GM23248 (cell line): ENCODE measurements around the gene ESYT3.

Source experiments
- EZH2 ChIP-seq: fragments of 200-600 bp; sonication (generic); IDR thresholded peaks from 2 replicates; pipeline ENCODE4 v1.6.1; 2018; ENCODE audit warnings: antibody characterized with exemption, mild to moderate bottlenecking; ENCODE audit not compliant: insufficient read depth, poor library complexity, severe bottlenecking
- EZH2phosphoT487 ChIP-seq: fragments of 200-600 bp; sonication (generic); IDR thresholded peaks from 2 replicates; pipeline ENCODE4 v1.6.1; 2018; ENCODE audit warnings: antibody characterized with exemption, moderate library complexity, mild to moderate bottlenecking, low read depth; ENCODE audit not compliant: insufficient read depth

DNA sequence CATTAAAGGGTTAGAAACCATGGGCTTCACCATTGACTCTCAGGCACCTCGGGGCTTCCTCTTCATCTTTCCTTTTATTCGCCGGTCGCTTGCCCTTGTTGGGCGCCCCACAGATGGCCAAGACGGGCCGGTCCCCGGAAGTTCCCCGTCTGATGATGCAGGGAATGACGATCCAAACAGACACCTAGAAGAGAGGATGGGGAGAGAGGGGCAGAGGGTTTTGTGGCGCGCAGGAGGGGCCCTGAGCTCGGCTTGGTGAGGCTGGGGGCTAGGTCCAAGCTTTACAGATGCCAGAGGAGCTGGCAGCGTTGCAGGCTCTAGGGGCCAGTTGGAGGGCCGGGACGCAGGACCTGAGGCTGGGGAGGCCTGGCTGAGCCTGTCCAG is 532 bp upstream of the ESYT3 start:
- TF ChIP-seq EZH2, result no peak
- no peak for TF ChIP-seq EZH2phosphoT487
